Nephron (organoid): ENCODE results near the gene GTPBP2.

ENCODE experiments used
- H3K27ac Mint-ChIP-seq, 3 experiments: 2 replicates each; pipeline ENCODE4 v1.8.0; 2020; ENCODE audit warnings: mixed read lengths in 3 of 3, mild to moderate bottlenecking in 2 of 3, moderate library complexity in 1 of 3
- H3K27me3 Mint-ChIP-seq: 2 replicates; pipeline ENCODE4 v1.8.0; 2021; ENCODE audit warnings: low read depth, mild to moderate bottlenecking, moderate library complexity, mixed read lengths
- H3K36me3 Mint-ChIP-seq: 2 replicates; pipeline ENCODE4 v1.8.0; 2020; ENCODE audit warnings: low read depth, mixed read lengths
- H3K4me1 Mint-ChIP-seq: 2 replicates; pipeline ENCODE4 v1.8.0; 2020; ENCODE audit warnings: mixed read lengths
- H3K4me3 Mint-ChIP-seq, 3 experiments: 2 replicates each; pipeline ENCODE4 v1.8.0; 2020; ENCODE audit warnings: mild to moderate bottlenecking in 3 of 3, mixed read lengths in 3 of 3, moderate library complexity in 2 of 3
- H3K9me3 Mint-ChIP-seq: 2 replicates; pipeline ENCODE4 v1.8.0; 2020; ENCODE audit warnings: mixed read lengths
- CTCF ChIP-seq, 3 experiments: fragments of 200-600 bp; sonication (generic); IDR thresholded peaks; one replicate each; pipeline ENCODE4 v1.5.0; 2021; ENCODE audit warnings: antibody characterized with exemption in 3 of 3; ENCODE audit not compliant: unreplicated experiment in 3 of 3

The GTPBP2 gene

GRCh38 chr6:43575105-43575771 is 53.8 kb downstream of the GTPBP2 start:
- peaks cover 25% of the 10 kb centered on the region for H3K4me1 Mint-ChIP-seq
- peaks cover 28% of the 10 kb centered on the region for H3K36me3 Mint-ChIP-seq
- peak overlapping the region; percentile 96 to 98 (median 96) for H3K4me3 Mint-ChIP-seq
- no peak for TF ChIP-seq CTCF (IDR thresholded peaks at IDR 0.05; ENCODE audit: unreplicated experiment in 3 of 3)
- peak overlapping the region; percentile 54 to 91 (median 90) for H3K27ac Mint-ChIP-seq
- no peaks in the 10 kb centered on the region for H3K27me3 Mint-ChIP-seq
- no peaks in the 10 kb centered on the region for H3K9me3 Mint-ChIP-seq

- Mint-ChIP-seq H3K4me3 (no peak overlapping the region), H3K27me3 (no peaks in the 10 kb centered on the region), H3K9me3 (no peaks in the 10 kb centered on the region), H3K4me1 (peaks cover 7% of the 10 kb centered on the region), H3K27ac (no peak overlapping the region), H3K36me3 (peaks cover 24% of the 10 kb centered on the region)
- TF ChIP-seq CTCF (IDR thresholded peaks at IDR 0.05; ENCODE audit: unreplicated experiment in 3 of 3): no peak
Measured at GRCh38 chr6:43572015-43572414, 57.0 kb downstream of the GTPBP2 start.

- peaks cover 30% of the 10 kb centered on the region for H3K36me3 Mint-ChIP-seq
- no peaks in the 10 kb centered on the region for H3K27me3 Mint-ChIP-seq
- no peaks in the 10 kb centered on the region for H3K9me3 Mint-ChIP-seq
- peak overlapping the region in 2 of 3 experiments; percentile 12 to 14 for H3K27ac Mint-ChIP-seq
- TF ChIP-seq CTCF (IDR thresholded peaks at IDR 0.05; ENCODE audit: unreplicated experiment in 3 of 3): no peak
- peak overlapping the region in 1 of 3 experiments; percentile 10 for H3K4me3 Mint-ChIP-seq
- H3K4me1 Mint-ChIP-seq: peaks cover 5% of the 10 kb centered on the region
Measured at GRCh38 chr6:43570876-43571441, 58.1 kb downstream of the GTPBP2 start.
